KOPT-K1 (cell line): Measurements from ENCODE around the gene CHST15.
"Not testable (repeated sequence)": the region's sequence is repeated elsewhere in the genome, so short reads cannot be mapped to it uniquely, and the experiment has no call there.

Experiments
- H3K27ac ChIP-seq: fragments of 200-600 bp; sonication (generic); 2 replicates; pipeline ENCODE4 v1.5.1; 2016; ENCODE audit warnings: antibody characterized with exemption, mild to moderate bottlenecking, low read depth, low read length; ENCODE audit not compliant: poor library complexity, severe bottlenecking
- H3K36me3 ChIP-seq: fragments of 200-600 bp; sonication (generic); 2 replicates; pipeline ENCODE4 v1.5.1; 2017; ENCODE audit warnings: antibody characterized with exemption, mild to moderate bottlenecking, low read length, moderate library complexity; ENCODE audit not compliant: insufficient read depth
- H3K9me3 ChIP-seq: fragments of 200-600 bp; sonication (generic); 2 replicates; pipeline ENCODE4 v1.5.1; 2017; ENCODE audit warnings: antibody characterized with exemption, low read length, mild to moderate bottlenecking; ENCODE audit not compliant: insufficient read depth, poor library complexity, severe bottlenecking

The CHST15 gene

DNA sequence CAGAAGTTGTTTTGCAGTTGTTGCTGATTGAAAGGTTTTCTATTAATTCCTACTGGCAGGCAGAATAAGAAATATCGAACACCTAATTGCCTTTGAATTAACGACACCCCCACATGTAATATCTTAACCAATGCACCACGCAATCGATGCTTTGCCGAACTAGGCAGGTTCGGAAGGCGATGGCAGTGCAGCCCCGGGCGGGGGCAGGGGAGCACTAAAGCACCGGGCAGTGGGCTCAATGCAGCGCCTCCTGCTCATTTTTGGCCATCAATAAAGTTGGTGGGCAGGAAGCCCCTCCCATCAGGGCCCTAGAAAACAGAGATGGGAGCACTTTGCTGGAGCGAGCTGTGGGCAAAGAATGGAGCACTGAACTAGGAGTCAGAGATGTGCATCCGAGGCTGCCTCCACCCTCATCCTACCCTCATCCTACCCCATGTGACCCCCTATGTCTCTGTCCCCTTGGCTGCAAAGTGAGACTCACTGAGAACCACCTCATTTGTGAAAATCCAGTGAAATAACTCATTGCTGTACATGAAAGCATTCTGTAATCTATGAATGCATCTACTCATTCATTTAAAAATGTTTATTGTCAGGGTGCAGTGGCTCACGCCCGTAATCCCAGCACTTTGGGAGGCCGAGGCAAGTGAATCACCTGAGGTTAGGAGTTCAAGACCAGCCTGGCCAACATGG lies 19.6 kb upstream of the CHST15 start:
- Histone ChIP-seq H3K9me3 (no peaks in the 10 kb centered on the region), H3K27ac (no peak overlapping the region)

GRCh38 chr10:124110882-124111281 lies 17.5 kb upstream of the CHST15 start:
- no peaks in the 10 kb centered on the region for H3K36me3 ChIP-seq

More for the DNA sequence above, 19.6 kb upstream of the CHST15 start:
- no peaks in the 10 kb centered on the region for H3K36me3 ChIP-seq

GRCh38 chr10:124109261-124109660 lies 15.9 kb upstream of the CHST15 start:
- Histone ChIP-seq H3K36me3 (no peaks in the 10 kb centered on the region), H3K9me3 (no peaks in the 10 kb centered on the region), H3K27ac (no peak overlapping the region)

More at GRCh38 chr10:124110882-124111281, 17.5 kb upstream of the CHST15 start:
- Histone ChIP-seq H3K27ac (no peak overlapping the region), H3K9me3 (no peaks in the 10 kb centered on the region)

DNA sequence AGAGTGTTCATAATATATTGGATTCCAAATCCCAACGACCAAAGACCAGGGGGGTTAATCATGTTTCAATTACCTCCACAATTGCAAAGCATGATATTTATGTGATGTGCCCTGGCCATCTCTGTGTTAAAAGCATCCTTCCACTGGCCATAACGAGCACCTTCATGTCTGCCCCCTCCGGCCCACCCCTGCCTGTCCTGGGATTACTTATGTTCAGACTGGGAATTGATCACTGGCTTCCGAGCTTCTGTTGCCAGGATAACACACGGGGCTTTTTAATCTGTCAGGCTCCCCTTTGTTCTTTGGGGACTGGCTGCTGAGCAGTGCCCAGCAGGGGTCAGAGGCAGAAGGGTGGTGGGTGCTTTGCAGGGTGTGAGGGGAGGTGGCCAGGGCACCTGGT lies 13.7 kb upstream of the CHST15 start:
- H3K36me3 ChIP-seq: no peaks in the 10 kb centered on the region
- H3K27ac ChIP-seq: no peak overlapping the region
- H3K9me3 ChIP-seq: no peaks in the 10 kb centered on the region

GRCh38 chr10:124106241-124106879 lies 13.0 kb upstream of the CHST15 start:
- no peaks in the 10 kb centered on the region for H3K9me3 ChIP-seq
- H3K27ac ChIP-seq: no peak overlapping the region

GRCh38 chr10:124105594-124105993 lies 12.2 kb upstream of the CHST15 start:
- no peak overlapping the region for H3K27ac ChIP-seq
- no peaks in the 10 kb centered on the region for H3K9me3 ChIP-seq
- H3K36me3 ChIP-seq: no peaks in the 10 kb centered on the region

More at GRCh38 chr10:124106241-124106879, 13.0 kb upstream of the CHST15 start:
- no peaks in the 10 kb centered on the region for H3K36me3 ChIP-seq

DNA sequence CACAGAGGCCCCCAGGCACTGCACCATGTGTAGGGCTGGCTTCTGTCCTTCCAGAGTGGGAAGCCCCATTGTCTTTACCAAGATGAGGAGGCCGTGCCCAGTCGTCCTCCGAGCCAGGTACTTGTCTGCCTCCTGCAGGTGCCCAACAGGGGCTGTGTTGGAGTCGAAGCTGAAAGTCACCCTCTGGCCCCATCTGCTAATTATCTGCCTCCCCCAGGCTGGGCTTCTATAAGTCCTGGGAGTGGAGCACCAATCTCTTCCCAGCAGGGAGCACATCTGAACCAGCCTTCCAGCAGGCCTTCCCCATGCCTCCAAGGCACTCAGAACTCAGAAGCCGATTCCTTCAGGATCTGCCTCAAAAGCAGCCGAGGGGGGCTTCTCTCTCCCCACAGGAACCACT lies 11.6 kb upstream of the CHST15 start:
- Histone ChIP-seq H3K27ac (no peak overlapping the region), H3K36me3 (no peaks in the 10 kb centered on the region), H3K9me3 (peaks cover 5% of the 10 kb centered on the region)

DNA sequence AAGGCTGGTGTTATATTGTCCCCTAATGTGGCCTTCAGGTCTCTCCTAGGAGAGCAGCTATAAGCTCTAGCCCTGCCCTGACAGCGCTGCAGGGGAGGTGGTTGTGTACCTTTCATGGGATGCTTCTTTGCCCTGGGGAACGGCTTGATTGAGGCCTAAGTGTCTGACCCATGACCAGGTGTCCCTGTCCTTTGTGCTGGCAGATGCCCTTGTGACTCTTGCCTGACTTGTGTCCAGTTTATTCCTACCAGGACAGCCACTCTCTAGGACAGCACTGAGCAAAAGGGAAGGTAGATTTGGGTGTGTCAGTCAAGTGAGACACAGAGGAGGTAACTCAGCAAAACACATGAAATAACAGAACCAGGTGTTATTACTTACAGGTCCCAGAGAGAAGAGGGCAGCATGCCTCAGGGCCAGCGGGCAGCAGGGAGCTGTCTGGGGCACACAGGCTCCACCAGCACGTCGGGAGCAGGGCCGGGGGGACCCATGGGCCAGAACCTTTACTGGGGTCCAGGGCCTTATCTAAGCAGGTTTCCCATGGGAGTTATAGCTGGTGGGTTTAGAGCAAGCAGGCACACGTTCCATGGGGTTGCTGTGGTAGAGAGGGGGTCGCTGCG lies 10.7 kb upstream of the CHST15 start:
- Histone ChIP-seq H3K27ac (no peak overlapping the region), H3K36me3 (no peaks in the 10 kb centered on the region), H3K9me3 (peaks cover 12% of the 10 kb centered on the region)

DNA sequence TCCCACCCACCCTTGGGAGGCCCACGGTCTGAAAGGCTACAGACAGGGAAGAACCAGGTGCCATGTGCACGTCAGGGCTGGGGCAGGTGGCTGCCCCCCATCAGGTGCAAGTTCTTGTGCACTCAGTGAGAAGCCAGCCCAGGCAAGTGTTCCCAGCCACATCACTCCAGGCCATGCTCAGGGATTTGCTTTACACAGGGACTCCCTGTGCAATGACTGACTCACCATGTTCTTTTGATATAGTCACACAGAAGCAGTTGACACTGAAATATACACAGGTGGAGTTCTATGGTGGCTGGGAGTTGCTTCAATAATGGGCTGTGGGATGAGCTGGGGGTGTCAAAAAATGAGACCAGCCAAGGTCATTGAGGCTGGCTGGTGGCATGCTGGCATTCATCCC lies 8.0 kb upstream of the CHST15 start:
- H3K36me3 ChIP-seq: no peaks in the 10 kb centered on the region
- H3K27ac ChIP-seq: no peak overlapping the region
- H3K9me3 ChIP-seq: peaks cover 14% of the 10 kb centered on the region

DNA sequence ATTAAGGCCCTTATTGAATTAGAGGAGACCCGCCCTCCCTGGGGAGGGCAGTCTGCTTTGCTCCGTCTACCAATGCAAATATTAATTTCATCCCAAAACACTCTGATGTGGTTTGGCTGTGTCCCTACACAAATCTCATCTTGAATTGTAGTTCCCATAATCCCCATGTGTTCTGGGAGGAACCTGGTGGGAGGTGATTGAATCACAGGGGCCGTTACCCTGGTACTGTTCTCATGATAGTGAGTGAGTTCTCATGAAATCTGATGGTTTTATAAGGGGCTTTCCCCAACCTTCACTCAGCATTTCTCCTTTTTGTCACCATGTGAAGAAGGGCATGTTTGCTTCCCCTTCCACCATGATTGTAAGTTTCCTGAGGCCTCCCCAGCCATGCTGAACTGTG lies 7.3 kb upstream of the CHST15 start:
- not testable (repeated sequence) for H3K36me3 ChIP-seq, H3K27ac ChIP-seq
- H3K9me3 ChIP-seq: peaks cover 17% of the 10 kb centered on the region

GRCh38 chr10:124100124-124100523 lies 6.7 kb upstream of the CHST15 start:
- no peaks in the 10 kb centered on the region for H3K36me3 ChIP-seq
- H3K27ac ChIP-seq: no peak overlapping the region
- H3K9me3 ChIP-seq: peaks cover 17% of the 10 kb centered on the region

DNA sequence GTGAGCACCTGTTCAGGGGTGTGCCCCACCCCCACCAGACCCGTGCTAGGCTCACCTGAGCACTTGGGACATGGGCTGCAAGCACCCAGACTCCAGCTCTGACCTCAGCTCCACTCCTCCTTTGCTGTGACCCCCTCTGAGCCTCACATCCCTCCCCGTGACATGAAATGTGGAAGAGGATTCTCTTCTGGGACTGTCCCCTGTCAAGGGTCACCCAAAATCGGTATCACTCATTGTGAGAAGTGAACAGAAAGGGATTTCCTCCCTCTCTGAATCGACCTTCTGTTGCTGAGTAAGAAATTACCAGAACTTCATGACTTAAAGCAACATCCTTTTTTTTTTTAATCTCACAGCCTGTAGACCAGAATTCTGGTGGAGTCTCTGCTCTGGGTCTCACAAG lies 6.2 kb upstream of the CHST15 start:
- Histone ChIP-seq H3K27ac (no peak overlapping the region), H3K36me3 (no peaks in the 10 kb centered on the region), H3K9me3 (peaks cover 17% of the 10 kb centered on the region)

DNA sequence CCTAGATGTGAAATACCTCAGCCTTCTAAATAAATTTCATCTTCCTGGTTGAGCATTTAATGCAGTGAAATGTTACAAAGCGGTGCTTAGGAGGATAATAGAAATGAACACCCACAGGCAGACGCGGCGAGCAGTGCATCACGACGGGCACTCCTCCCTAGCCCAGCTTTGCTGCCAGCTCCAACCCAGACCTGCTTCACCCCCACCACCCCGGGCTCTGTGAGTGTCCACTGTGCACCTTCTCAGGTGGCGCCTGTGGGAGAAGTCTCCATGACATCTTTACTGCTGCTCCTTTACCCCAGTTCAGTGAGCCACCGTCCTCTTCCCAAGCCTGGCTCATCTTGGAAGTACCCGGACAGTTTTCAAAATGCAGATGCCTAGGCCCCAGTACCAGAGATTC lies 5.2 kb upstream of the CHST15 start:
- H3K9me3 ChIP-seq: peaks cover 17% of the 10 kb centered on the region
- H3K36me3 ChIP-seq: no peaks in the 10 kb centered on the region
- H3K27ac ChIP-seq: no peak overlapping the region

- Histone ChIP-seq H3K9me3 (peaks cover 17% of the 10 kb centered on the region), H3K36me3 (no peaks in the 10 kb centered on the region), H3K27ac (no peak overlapping the region)
Measured at GRCh38 chr10:124097883-124098282, 4.5 kb upstream of the CHST15 start.

DNA sequence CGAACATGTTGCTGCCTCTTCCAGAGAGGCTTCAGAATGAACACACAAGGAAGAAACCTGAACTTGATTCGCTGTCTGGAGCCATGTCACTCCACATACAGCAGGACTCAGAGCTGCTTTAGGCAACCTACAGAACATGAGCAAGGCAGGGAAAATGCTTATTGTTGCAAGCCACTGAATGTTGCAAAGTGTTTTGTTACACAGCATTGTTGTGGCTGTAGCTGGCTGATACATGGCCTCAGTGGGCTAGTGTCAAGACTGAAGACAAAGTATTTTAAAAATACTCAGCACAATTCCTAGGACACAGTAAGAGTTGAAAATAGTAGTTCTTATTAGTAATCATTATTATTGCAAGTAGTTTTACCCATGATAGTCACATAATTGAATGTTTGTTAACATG lies 3.1 kb upstream of the CHST15 start:
- Histone ChIP-seq H3K9me3 (peaks cover 17% of the 10 kb centered on the region), H3K36me3 (no peaks in the 10 kb centered on the region), H3K27ac (no peak overlapping the region)

- peaks cover 17% of the 10 kb centered on the region for H3K9me3 ChIP-seq
- H3K36me3 ChIP-seq, H3K27ac ChIP-seq: not testable (repeated sequence)
Measured at GRCh38 chr10:124095801-124096200, 2.4 kb upstream of the CHST15 start.
